CD4-positive, alpha-beta T cell treated with Interleukin-1 beta for 1 hour (primary cell): ENCODE measurements around the gene LILRB3.
"Not testable (repeated sequence)": the region's sequence is repeated elsewhere in the genome, so short reads cannot be mapped to it uniquely, and the experiment has no call there.

Experiments used
- DNase-seq, 2 donors: peaks; one replicate each; pipeline ENCODE4 v3.0.0-alpha.2; 2020 to 2022

Gene LILRB3

GRCh38 chr19:54209058-54209810 is 13.6 kb downstream of the LILRB3 start:
- DNase-seq: no peak

GRCh38 chr19:54208784-54209057 is 14.1 kb downstream of the LILRB3 start:
- DNase-seq: no peak

- peak; percentile 50 to 86 for DNase-seq
Measured at GRCh38 chr19:54207983-54208783, 14.6 kb downstream of the LILRB3 start.

GRCh38 chr19:54207676-54207982 is 15.2 kb downstream of the LILRB3 start:
- DNase-seq: no peak

GRCh38 chr19:54207193-54207592 is 15.6 kb downstream of the LILRB3 start:
- DNase-seq: not testable (repeated sequence)

- no peak for DNase-seq
Measured at GRCh38 chr19:54206831-54207177, 16.0 kb downstream of the LILRB3 start.

- peak in 1 of 2 donors; percentile 27 for DNase-seq
Measured at GRCh38 chr19:54206030-54206830, 16.6 kb downstream of the LILRB3 start.

GRCh38 chr19:54204767-54205468 is 17.9 kb downstream of the LILRB3 start:
- DNase-seq: no peak

GRCh38 chr19:54203151-54203611 is 19.6 kb downstream of the LILRB3 start:
- DNase-seq: no peak

GRCh38 chr19:54201980-54202379 is 20.8 kb downstream of the LILRB3 start:
- DNase-seq: no peak

- DNase-seq: no peak
Measured at GRCh38 chr19:54201172-54201701, 21.6 kb downstream of the LILRB3 start.

GRCh38 chr19:54199401-54199800 is 23.4 kb downstream of the LILRB3 start:
- DNase-seq: no peak

- DNase-seq: no peak
Measured at GRCh38 chr19:54197121-54197520, 25.7 kb downstream of the LILRB3 start.

- no peak for DNase-seq
Measured at GRCh38 chr19:54196536-54196935, 26.3 kb downstream of the LILRB3 start.

GRCh38 chr19:54194463-54194862 is 28.3 kb downstream of the LILRB3 start:
- DNase-seq: not testable (repeated sequence)

- no peak for DNase-seq
Measured at GRCh38 chr19:54193011-54193410, 29.8 kb downstream of the LILRB3 start.

- DNase-seq: no peak
Measured at GRCh38 chr19:54191811-54192453, 30.9 kb downstream of the LILRB3 start.

- DNase-seq: peak; percentile 91 to 92
Measured at GRCh38 chr19:54191011-54191810, 31.6 kb downstream of the LILRB3 start, which contains the start of gene TSEN34. TSS of gene TSEN34 (plus strand) at chr19:54191308. CDS start at chr19:54191365, 57 bp downstream.

GRCh38 chr19:54190503-54191010 is 32.2 kb downstream of the LILRB3 start:
- DNase-seq: peak; percentile 100

GRCh38 chr19:54189735-54190502 is 32.9 kb downstream of the LILRB3 start:
- peak; percentile 100 for DNase-seq
